K562 (cell line): ENCODE data around the gene CCDC70. TPM values are rescaled to one million over a fixed set of nuclear protein-coding genes. Genes with fewer than 3 reads are reported as not detected.

ENCODE experiments used
- ATAC-seq: fragments of 200-7000 bp; cut with Tn5 transposase; 3 replicates; pipeline ENCODE4 v1.9.1; 2020; ENCODE audit warnings: moderate library complexity
- BruUV-seq: library from RNA; stranded (reverse); fragments of 400-500 nt; replicated peaks from 2 replicates; lab custom pipeline; 2021; lab: Mats Ljungman, UMichigan
- CTCF ChIA-PET: fragments of 300-600 bp; formaldehyde crosslinking; extraction: SDS; loops from one replicate; lab custom pipeline; 2021; ENCODE audit warnings: low intra/inter-chr PET ratio; lab: Yijun Ruan, JAX
- POLR2A ChIA-PET: fragments of 300-600, 350-650 bp; sonication (Branson Sonifier 250); formaldehyde crosslinking; extraction: SDS; loops from one replicate; lab custom pipeline; 2021; ENCODE audit warnings: antibody characterized with exemption, inconsistent platforms; lab: Yijun Ruan, JAX
- DNase-seq, 4 experiments: peaks; one replicate each; pipeline versions ENCODE4 v3.0.0 to v3.0.0-alpha.2; 2011 to 2018; ENCODE audit warnings: low spot score in 3 of 4, mixed read lengths in 3 of 4; ENCODE audit errors: extremely low read depth in 1 of 4
- FAIRE-seq: peaks from 2 replicates; lab custom pipeline; 2011; peaks lifted over from hg19 to GRCh38; lab: Jason Lieb, UNC
- H2AFZ ChIP-seq: 2 replicates; pipeline ENCODE4 v1.6.0; 2011; ENCODE audit warnings: low read depth, low read length, control low read depth, inconsistent platforms
- H3K27ac ChIP-seq: fragments of 200-600 bp; 3 replicates; pipeline ENCODE4 v1.8.0; 2011; ENCODE audit warnings: low read depth, mild to moderate bottlenecking, control low read depth, inconsistent platforms, low read length, moderate library complexity, mixed read lengths; ENCODE audit errors: extremely low read depth
- H3K27me3 ChIP-seq, 2 experiments: fragments of 300-600 bp in 1 of 2; 2 replicates in 1 of 2; 3 replicates in 1 of 2; pipeline versions ENCODE4 v1.6.0 to v1.8.0; 2011; ENCODE audit warnings: inconsistent platforms in 2 of 2, low read length in 2 of 2, mild to moderate bottlenecking in 1 of 2, mixed read lengths in 1 of 2, moderate library complexity in 1 of 2; ENCODE audit not compliant: control insufficient read depth in 2 of 2, insufficient read depth in 2 of 2
- H3K36me3 ChIP-seq: fragments of 300-600 bp; 3 replicates; pipeline ENCODE4 v1.8.0; 2011; ENCODE audit warnings: mild to moderate bottlenecking, low read length, inconsistent platforms; ENCODE audit not compliant: control insufficient read depth, insufficient read depth
- H3K4me1 ChIP-seq, 2 experiments: fragments of 200-600 bp in 1 of 2; replicated peaks in 1 of 2; 2 replicates in 1 of 2; 3 replicates in 1 of 2; pipeline versions ENCODE4 v1.5.1 to v1.8.0; 2011; ENCODE audit warnings: inconsistent platforms in 2 of 2, low read length in 2 of 2, mild to moderate bottlenecking in 1 of 2, mixed read lengths in 1 of 2, moderate library complexity in 1 of 2; ENCODE audit not compliant: control insufficient read depth in 2 of 2, insufficient read depth in 2 of 2
- H3K4me2 ChIP-seq: 2 replicates; pipeline ENCODE4 v1.6.1; 2011; ENCODE audit warnings: low read length, control low read depth, inconsistent platforms, mixed read lengths; ENCODE audit not compliant: insufficient read depth
- H3K4me3 ChIP-seq: fragments of 200-600 bp; sonication (generic), shearing (Covaris generic); 2 replicates; pipeline ENCODE4 v1.5.1; 2016; ENCODE audit warnings: control low read depth, inconsistent platforms
- H3K79me2 ChIP-seq: fragments of 200-600 bp; 3 replicates; pipeline ENCODE4 v1.8.0; 2011; ENCODE audit warnings: low read length, inconsistent platforms; ENCODE audit not compliant: control insufficient read depth, insufficient read depth
- H3K9ac ChIP-seq, 2 experiments: 2 replicates each; pipeline versions ENCODE4 v1.6.0 to v1.6.1; 2011; ENCODE audit warnings: low read depth in 2 of 2, low read length in 2 of 2, control low read depth in 1 of 2, inconsistent platforms in 1 of 2, mild to moderate bottlenecking in 1 of 2, mixed read lengths in 1 of 2; ENCODE audit not compliant: insufficient read depth in 1 of 2
- H3K9me1 ChIP-seq: one replicate; pipeline ENCODE4 v1.6.0; 2011; ENCODE audit warnings: inconsistent platforms, mild to moderate bottlenecking, low read length, moderate library complexity; ENCODE audit not compliant: control insufficient read depth, insufficient read depth
- H3K9me3 ChIP-seq: replicated peaks from 2 replicates; pipeline ENCODE4 v1.5.1; 2011; ENCODE audit warnings: low read depth, low read length, inconsistent platforms; ENCODE audit not compliant: control insufficient read depth, insufficient read depth
- H4K20me1 ChIP-seq: replicated peaks from 2 replicates; pipeline ENCODE4 v1.6.1; 2011; ENCODE audit warnings: low read length, inconsistent platforms, mixed read lengths; ENCODE audit not compliant: control insufficient read depth, insufficient read depth
- AFF4 ChIP-seq: sonication (generic); formaldehyde crosslinking; IDR thresholded peaks from 2 replicates; pipeline ENCODE4 v1.8.0; 2023; ENCODE audit warnings: mild to moderate bottlenecking, missing genetic modification reagents
- BACH1 ChIP-seq: fragments of 200-800 bp; sonication (Bioruptor generic); IDR thresholded peaks from 2 replicates; pipeline ENCODE4 v1.6.1; 2016; ENCODE audit warnings: missing genetic modification characterization, missing compliant biosample characterization
- RAD51 ChIP-seq: fragments of 450-650 bp; IDR thresholded peaks from 2 replicates; pipeline ENCODE4 v1.7.1; 2016; ENCODE audit warnings: low read depth, mild to moderate bottlenecking, borderline replicate concordance
- TRIM24 ChIP-seq, 2 experiments: fragments of 450-650 bp; IDR thresholded peaks; 2 replicates each; pipeline ENCODE4 v1.6.1; 2016
- ZNF592 ChIP-seq: fragments of 450-650 bp; IDR thresholded peaks from 2 replicates; pipeline ENCODE4 v1.6.1; 2017; ENCODE audit warnings: antibody characterized with exemption, mild to moderate bottlenecking
- WGBS: fragments of 100-300 bp; shearing (Covaris generic); methylation state at CpG from one replicate; pipeline ENCODE4 v1.1.6; 2016; ENCODE audit warnings: low coverage, mixed read lengths; ENCODE audit not compliant: insufficient coverage; ENCODE audit errors: missing lambda C conversion rate; 5-methylcytosine and 5-hydroxymethylcytosine counted together
- in situ Hi-C: fragments of 300-500 bp; cut with MboI; formaldehyde crosslinking; loops from 4 replicates; pipeline ENCODE4 v1.15.0; 2018; ENCODE audit warnings: inconsistent platforms, mixed read lengths
- intact Hi-C: fragments of 100-400 bp; cut with micrococcal nuclease; formaldehyde crosslinking; loops from 2 replicates; pipeline ENCODE4 v1.14.2; 2022
- polyA plus RNA-seq, 8 experiments: library from polyadenylated mRNA; depleted of rRNA in 4 of 8; stranded (reverse) in 5 of 8; unstranded in 3 of 8; fragments of >200 nt; fragmentation: Nextera tagmentation in 2 of 8; fragmentation: Illumina TruSeq in 1 of 8; extraction: Ambion mirVana in 2 of 8; extraction: Trizol in 1 of 8; gene quantifications; 2 replicates each; pipeline versions ENCODE4 v1.2.1 to v1.2.3, GENCODE V29; 2011 to 2014; ENCODE audit warnings: inconsistent platforms in 1 of 8, missing spikeins in 1 of 8
- total RNA-seq, 7 experiments: library from RNA; depleted of rRNA in 6 of 7; stranded (reverse); fragments of >200 nt in 6 of 7; fragmentation: Illumina TruSeq in 2 of 7; extraction: Trizol in 2 of 7; gene quantifications; 2 replicates each; pipeline versions ENCODE4 v1.2.1 to v1.2.3, GENCODE V29; 2011 to 2021; ENCODE audit warnings: low replicate concordance in 1 of 7

The CCDC70 gene
- total and polyA plus RNA-seq, 9 of the 15 experiments (the other 6 are each of a cell fraction or from before 2014, with no cell fraction given), result not detected

- Histone ChIP-seq H3K27ac (no peak overlapping the region), H3K79me2 (no peaks in the 10 kb centered on the region), H4K20me1 (no peaks in the 10 kb centered on the region), H2AFZ (no peak overlapping the region), H3K9me3 (no peaks in the 10 kb centered on the region), H3K9me1 (peaks cover 3% of the 10 kb centered on the region), H3K36me3 (no peaks in the 10 kb centered on the region; the same call in 2 of the 3 replicates), H3K27me3 (no peaks in the 10 kb centered on the region), H3K4me2 (no peak overlapping the region), H3K4me1 (no peaks in the 10 kb centered on the region), H3K4me3 (no peak overlapping the region), H3K9ac (no peak overlapping the region)
- WGBS, result 0% methylated on average over 1 of the region's 4 CpGs
- no TSS peak for BruUV-seq
- FAIRE-seq (no peak), ATAC-seq (peak; percentile 54; the same call in 1 of the 3 replicates), DNase-seq (no peak)
- intact Hi-C loops (no loop called here), in situ Hi-C loops (no loop called here)
- ChIA-PET POLR2A (interaction anchor here (0.9 to 1.0 kb wide), 2 partner anchors 8 to 12 kb away, joined by 4 to 7 read pairs; no protein-coding TSS in a partner anchor), CTCF (no interaction called here)
- TF ChIP-seq BACH1 (tag), result no peak
- TF ChIP-seq RAD51, result no peak
- no peak for TF ChIP-seq AFF4
- TF ChIP-seq TRIM24 (IDR thresholded peaks at IDR 0.05), result no peak
- TF ChIP-seq ZNF592, result no peak
Measured at GRCh38 chr13:51913421-51914136, 51.8 kb downstream of the CCDC70 start.
